ENCODE data around the gene CAND2. TPM values are rescaled to one million over a fixed set of nuclear protein-coding genes. Genes with fewer than 3 reads are reported as not detected.

Gene CAND2
- total and polyA plus RNA-seq, 9 of the 15 experiments (the other 6 are each of a cell fraction or from before 2014, with no cell fraction given) = 0.91 to 14.9 (median 4.3) TPM

GRCh38 chr3:12796171-12797123 is at the start of gene CAND2 (continued):
- TF ChIP-seq MAFK (IDR thresholded peaks at IDR 0.05; ENCODE audit: low read length) (no peak), GATAD2A (IDR thresholded peaks at IDR 0.05) (0 out of 2 replicates have a peak, but pooled peaks have one; percentile 29), FOXA3 (CRISPR knock-in tag; conservative IDR thresholded peaks at IDR 0.05 in 1 of 2, IDR thresholded peaks at IDR 0.05 in 1 of 2) (0 out of 4 replicates have a peak, but pooled peaks of 1 of the 2 experiments have one; percentile 60), PHB (CRISPR knock-in tag; IDR thresholded peaks at IDR 0.05) (no peak), ZNF436 (CRISPR knock-in tag; IDR thresholded peaks at IDR 0.05) (no peak), ZNF584 (CRISPR knock-in tag; IDR thresholded peaks at IDR 0.05; ENCODE audit: low read depth) (no peak), HMGN3 (IDR thresholded peaks at IDR 0.05; ENCODE audit: borderline replicate concordance, extremely low read depth, insufficient read length, low read depth, low read length) (peak; percentile 77), ZNF449 (CRISPR knock-in tag; IDR thresholded peaks at IDR 0.05) (no peak), SETDB1 (IDR thresholded peaks at IDR 0.05; ENCODE audit: low read length) (no peak), EWSR1 (IDR thresholded peaks at IDR 0.05; ENCODE audit: borderline replicate concordance, low read depth, partially characterized antibody) (no peak), ZNF785 (CRISPR knock-in tag; IDR thresholded peaks at IDR 0.05) (no peak), ZNF740 (CRISPR knock-in tag; IDR thresholded peaks at IDR 0.05) (peak; percentile 44), ZNF740 (tag; IDR thresholded peaks at IDR 0.05) (no peak), SIN3B (IDR thresholded peaks at IDR 0.05; ENCODE audit: low read depth) (0 out of 2 replicates have a peak, but pooled peaks have one; percentile 16), ZHX1 (conservative IDR thresholded peaks at IDR 0.05; ENCODE audit: low read length) (peak; percentile 43; the same call in 1 of the 2 replicates), RBM25 (IDR thresholded peaks at IDR 0.05; ENCODE audit: low read depth, low read length, severe bottlenecking) (peak; percentile 98), MCM5 (IDR thresholded peaks at IDR 0.05; ENCODE audit: low read depth) (no peak), TAF7 (tag; IDR thresholded peaks at IDR 0.05) (no peak), GTF2B (IDR thresholded peaks at IDR 0.05; ENCODE audit: extremely low read depth, insufficient read length) (no peak), KLF13 (tag; IDR thresholded peaks at IDR 0.05; ENCODE audit: borderline replicate concordance, low read depth) (0 out of 2 replicates have a peak, but pooled peaks have one; percentile 24), ZNF583 (CRISPR knock-in tag; IDR thresholded peaks at IDR 0.05) (no peak), EGR1 (conservative IDR thresholded peaks at IDR 0.05) (no peak)

All from K562 (cell line).